ENCODE results near the gene CADM1. TPM values are rescaled to one million over a fixed set of nuclear protein-coding genes. Genes with fewer than 3 reads are reported as not detected.

The CADM1 gene
- total and polyA plus RNA-seq, 2 experiments from 2014 or later: 16.5 to 18.0 TPM

DNA sequence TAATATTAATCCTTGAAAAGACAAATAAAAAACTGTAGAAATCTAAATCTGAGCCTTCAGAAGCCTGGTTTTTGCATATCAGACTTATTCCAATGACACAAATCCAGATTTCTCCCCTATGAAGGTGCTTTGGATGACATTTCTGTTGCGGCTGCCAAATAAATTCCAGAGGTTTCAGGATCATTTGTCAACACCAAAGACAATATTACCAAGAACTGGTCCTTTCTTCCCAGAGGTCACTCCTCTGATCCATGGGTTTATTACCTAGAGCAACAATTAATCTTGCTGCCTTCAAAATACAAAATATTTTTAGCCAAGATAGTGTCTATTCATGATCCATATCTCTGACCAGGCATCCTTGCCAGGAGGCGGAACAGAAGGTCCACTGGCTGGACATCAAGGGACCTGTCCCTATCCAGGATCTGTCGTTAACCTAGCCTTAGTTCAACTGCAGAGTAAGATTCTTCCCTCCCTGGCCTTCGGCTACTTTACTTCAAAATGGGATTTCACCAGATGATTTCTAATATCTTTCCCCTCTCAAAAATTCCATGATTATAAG is 4.9 kb downstream of the CADM1 start (continued):
- TF ChIP-seq ZNF462 (CRISPR knock-in tag; IDR thresholded peaks at IDR 0.05): no peak
- no peak for TF ChIP-seq POLR2AphosphoS5 (IDR thresholded peaks at IDR 0.05; ENCODE audit: low read depth)
- TF ChIP-seq NANOG (IDR thresholded peaks at IDR 0.05; ENCODE audit: borderline replicate concordance): no peak
- no peak for TF ChIP-seq ZNF114 (CRISPR knock-in tag; IDR thresholded peaks at IDR 0.05)
- TF ChIP-seq CREB1 (CRISPR knock-in tag; IDR thresholded peaks at IDR 0.05; ENCODE audit: low read depth): no peak
- TF ChIP-seq EZH2phosphoT487 (IDR thresholded peaks at IDR 0.05; ENCODE audit: unreplicated experiment): no peak
- TF ChIP-seq EZH2 (IDR thresholded peaks at IDR 0.05; ENCODE audit: low read depth, unreplicated experiment): no peak
- TF ChIP-seq, protein P1, sequence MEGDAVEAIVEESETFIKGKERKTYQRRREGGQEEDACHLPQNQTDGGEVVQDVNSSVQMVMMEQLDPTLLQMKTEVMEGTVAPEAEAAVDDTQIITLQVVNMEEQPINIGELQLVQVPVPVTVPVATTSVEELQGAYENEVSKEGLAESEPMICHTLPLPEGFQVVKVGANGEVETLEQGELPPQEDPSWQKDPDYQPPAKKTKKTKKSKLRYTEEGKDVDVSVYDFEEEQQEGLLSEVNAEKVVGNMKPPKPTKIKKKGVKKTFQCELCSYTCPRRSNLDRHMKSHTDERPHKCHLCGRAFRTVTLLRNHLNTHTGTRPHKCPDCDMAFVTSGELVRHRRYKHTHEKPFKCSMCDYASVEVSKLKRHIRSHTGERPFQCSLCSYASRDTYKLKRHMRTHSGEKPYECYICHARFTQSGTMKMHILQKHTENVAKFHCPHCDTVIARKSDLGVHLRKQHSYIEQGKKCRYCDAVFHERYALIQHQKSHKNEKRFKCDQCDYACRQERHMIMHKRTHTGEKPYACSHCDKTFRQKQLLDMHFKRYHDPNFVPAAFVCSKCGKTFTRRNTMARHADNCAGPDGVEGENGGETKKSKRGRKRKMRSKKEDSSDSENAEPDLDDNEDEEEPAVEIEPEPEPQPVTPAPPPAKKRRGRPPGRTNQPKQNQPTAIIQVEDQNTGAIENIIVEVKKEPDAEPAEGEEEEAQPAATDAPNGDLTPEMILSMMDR (conservative IDR thresholded peaks at IDR 0.05; ENCODE audit: low read depth in 2 of 2): no peak
- TF ChIP-seq ETS1 (IDR thresholded peaks at IDR 0.05): no peak
